Suprapubic skin (tissue), 4 donors: ENCODE results near the gene NOVA2.

Experiments
- CTCF ChIP-seq, 2 donors: fragments of 200-600 bp in 1 of 2; fragments of 450-650 bp in 1 of 2; sonication (generic) in 1 of 2; IDR thresholded peaks; one replicate each; pipeline ENCODE4 v1.5.1; 2016 to 2019; ENCODE audit warnings: antibody characterized with exemption in 2 of 2, mild to moderate bottlenecking in 1 of 2, moderate library complexity in 1 of 2
- EP300 ChIP-seq: sonication (generic); formaldehyde crosslinking; IDR thresholded peaks from one replicate; pipeline ENCODE4 v1.6.1; 2017; ENCODE audit warnings: antibody characterized with exemption
- POLR2A ChIP-seq, 2 donors: fragments of 450-650 bp; IDR thresholded peaks; one replicate each; pipeline ENCODE4 v1.6.1; 2017; ENCODE audit warnings: antibody characterized with exemption in 2 of 2, mild to moderate bottlenecking in 2 of 2, moderate library complexity in 2 of 2
- POLR2AphosphoS5 ChIP-seq, 3 donors: sonication (generic); formaldehyde crosslinking; IDR thresholded peaks; one replicate each; pipeline ENCODE4 v1.6.1; 2017; ENCODE audit warnings: antibody characterized with exemption in 3 of 3

DNA sequence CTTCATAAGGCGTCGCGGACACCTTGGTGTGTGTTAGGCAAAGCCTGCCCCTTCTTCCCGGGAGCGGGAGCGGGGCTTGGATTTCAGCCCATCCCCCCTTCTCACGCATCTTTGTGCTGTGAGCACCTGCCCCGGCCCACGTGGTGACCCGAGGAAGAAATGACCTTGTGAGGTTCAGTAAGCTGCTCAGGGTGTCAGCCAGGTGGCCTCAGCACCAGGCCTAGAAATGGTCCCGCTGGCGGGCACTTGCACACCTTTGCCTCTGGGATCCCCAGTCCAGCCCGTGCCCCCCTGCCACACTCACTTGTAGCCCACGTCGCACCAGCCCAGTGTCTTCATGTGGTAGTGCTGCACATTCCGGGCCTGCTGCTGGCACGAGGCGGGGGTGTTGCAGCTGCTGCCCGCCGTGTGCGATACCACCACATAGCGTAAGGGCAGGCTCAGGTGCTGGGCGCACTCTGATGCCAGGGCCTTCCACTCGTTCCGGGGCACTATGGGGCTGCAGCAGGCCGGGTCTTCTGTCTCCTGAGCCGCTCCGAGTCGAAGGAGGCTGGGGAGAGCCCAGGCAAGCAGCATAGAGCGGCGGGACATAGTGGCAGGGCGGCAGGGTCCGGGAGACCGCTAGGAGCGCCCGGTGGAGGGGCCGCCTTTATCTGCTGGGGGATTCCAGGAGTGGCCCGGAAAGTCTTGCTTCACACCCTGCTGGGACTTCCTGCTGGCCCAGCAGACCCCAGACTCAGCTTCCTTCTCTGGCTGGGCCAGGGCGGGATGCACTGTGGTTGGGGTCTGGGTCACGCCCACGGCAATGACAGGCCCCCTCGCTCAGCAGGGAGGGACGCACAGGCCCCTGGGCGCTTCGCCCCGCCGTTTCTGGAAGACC, 49.0 kb upstream of the NOVA2 start, which contains the start of gene PGLYRP1:
- TF ChIP-seq CTCF (IDR thresholded peaks at IDR 0.05) (no peak), POLR2AphosphoS5 (IDR thresholded peaks at IDR 0.05) (no peak), POLR2A (IDR thresholded peaks at IDR 0.05) (no peak), EP300 (no peak)
